Osteocyte (in vitro differentiated cells): Measurements from ENCODE around the gene TMEM94. TPM values are rescaled to one million over a fixed set of nuclear protein-coding genes. Genes with fewer than 3 reads are reported as not detected.

Experiments used
- DNase-seq: peaks from one replicate; pipeline ENCODE4 v3.0.0; 2021; ENCODE audit warnings: mixed read lengths; ENCODE audit not compliant: unreplicated experiment; ENCODE audit errors: extremely low spot score
- H3K27ac Mint-ChIP-seq: one replicate; pipeline ENCODE4 v1.8.0; 2021; ENCODE audit warnings: mild to moderate bottlenecking, mixed read lengths; ENCODE audit not compliant: unreplicated experiment
- H3K27me3 Mint-ChIP-seq: one replicate; pipeline ENCODE4 v1.8.0; 2021; ENCODE audit warnings: mixed read lengths; ENCODE audit not compliant: unreplicated experiment
- H3K36me3 Mint-ChIP-seq: one replicate; pipeline ENCODE4 v1.8.0; 2021; ENCODE audit warnings: mixed read lengths; ENCODE audit not compliant: unreplicated experiment
- H3K4me1 Mint-ChIP-seq: one replicate; pipeline ENCODE4 v1.8.0; 2021; ENCODE audit warnings: mixed read lengths; ENCODE audit not compliant: unreplicated experiment
- H3K4me3 Mint-ChIP-seq: one replicate; pipeline ENCODE4 v1.8.0; 2021; ENCODE audit warnings: mild to moderate bottlenecking, moderate library complexity, mixed read lengths; ENCODE audit not compliant: unreplicated experiment
- H3K9me3 Mint-ChIP-seq: one replicate; pipeline ENCODE4 v1.8.0; 2021; ENCODE audit warnings: mixed read lengths; ENCODE audit not compliant: unreplicated experiment
- CTCF ChIP-seq: fragments of 200-600 bp; sonication (generic); IDR thresholded peaks from 2 replicates; pipeline ENCODE4 v1.5.0; 2021; ENCODE audit warnings: antibody characterized with exemption, mild to moderate bottlenecking, moderate library complexity
- total RNA-seq: library from RNA; stranded (reverse); gene quantifications from 2 replicates; pipeline ENCODE4 v1.2.1, GENCODE V29; 2021

TMEM94 gene
- total RNA-seq, 1 donor from 2014 or later: 78.4 TPM

GRCh38 chr17:75488693-75489510 lies 32.5 kb downstream of the TMEM94 start:
- Mint-ChIP-seq H3K4me3 (no peak overlapping the region), H3K27me3 (no peaks in the 10 kb centered on the region), H3K27ac (no peak overlapping the region), H3K9me3 (no peaks in the 10 kb centered on the region), H3K4me1 (peaks cover 10% of the 10 kb centered on the region), H3K36me3 (peaks cover 10% of the 10 kb centered on the region)
- TF ChIP-seq CTCF: no peak
- no peak for DNase-seq

GRCh38 chr17:75489511-75489955 lies 33.1 kb downstream of the TMEM94 start:
- Mint-ChIP-seq H3K27me3 (no peaks in the 10 kb centered on the region), H3K36me3 (peaks cover 10% of the 10 kb centered on the region), H3K4me3 (no peak overlapping the region), H3K9me3 (no peaks in the 10 kb centered on the region), H3K4me1 (peaks cover 10% of the 10 kb centered on the region), H3K27ac (no peak overlapping the region)
- TF ChIP-seq CTCF: no peak
- DNase-seq: no peak

GRCh38 chr17:75490173-75490743 lies 33.8 kb downstream of the TMEM94 start:
- TF ChIP-seq CTCF: no peak
- Mint-ChIP-seq H3K9me3 (no peaks in the 10 kb centered on the region), H3K36me3 (peaks cover 10% of the 10 kb centered on the region), H3K27me3 (no peaks in the 10 kb centered on the region), H3K4me1 (peaks cover 10% of the 10 kb centered on the region), H3K27ac (no peak overlapping the region), H3K4me3 (no peak overlapping the region)
- DNase-seq: no peak

- Mint-ChIP-seq H3K27ac (no peak overlapping the region), H3K9me3 (no peaks in the 10 kb centered on the region), H3K4me3 (no peak overlapping the region), H3K36me3 (peaks cover 14% of the 10 kb centered on the region), H3K27me3 (no peaks in the 10 kb centered on the region), H3K4me1 (peaks cover 10% of the 10 kb centered on the region)
- no peak for DNase-seq
- no peak for TF ChIP-seq CTCF
Measured at GRCh38 chr17:75490953-75491649, 34.7 kb downstream of the TMEM94 start.

- H3K36me3 Mint-ChIP-seq: peaks cover 9% of the 10 kb centered on the region
- no peak for TF ChIP-seq CTCF
- H3K4me1 Mint-ChIP-seq: peaks cover 10% of the 10 kb centered on the region
- H3K9me3 Mint-ChIP-seq: no peaks in the 10 kb centered on the region
- no peak for DNase-seq
- no peak overlapping the region for H3K27ac Mint-ChIP-seq
- H3K27me3 Mint-ChIP-seq: no peaks in the 10 kb centered on the region
- H3K4me3 Mint-ChIP-seq: no peak overlapping the region
Measured at GRCh38 chr17:75491680-75492079, 35.2 kb downstream of the TMEM94 start.
